GM23338 (cell line): Measurements from ENCODE around the gene RIOK1.

Experiments used
- CREB1 ChIP-seq: fragments of 250-450 bp; sonication (Bioruptor Pico); IDR thresholded peaks from 2 replicates; pipeline ENCODE4 v1.5.0; 2020; ENCODE audit warnings: low read depth, mild to moderate bottlenecking, moderate library complexity
- TF ChIP-seq, protein P1 (sequence below), 2 experiments: fragments of 200-600 bp in 1 of 2; sonication (generic) in 1 of 2; conservative IDR thresholded peaks; 2 replicates each; pipeline versions ENCODE4 v1.5.1 to v1.6.1; 2016 to 2017; ENCODE audit warnings: antibody characterized with exemption in 2 of 2, low read depth in 2 of 2, mild to moderate bottlenecking in 2 of 2, moderate library complexity in 1 of 2

DNA sequence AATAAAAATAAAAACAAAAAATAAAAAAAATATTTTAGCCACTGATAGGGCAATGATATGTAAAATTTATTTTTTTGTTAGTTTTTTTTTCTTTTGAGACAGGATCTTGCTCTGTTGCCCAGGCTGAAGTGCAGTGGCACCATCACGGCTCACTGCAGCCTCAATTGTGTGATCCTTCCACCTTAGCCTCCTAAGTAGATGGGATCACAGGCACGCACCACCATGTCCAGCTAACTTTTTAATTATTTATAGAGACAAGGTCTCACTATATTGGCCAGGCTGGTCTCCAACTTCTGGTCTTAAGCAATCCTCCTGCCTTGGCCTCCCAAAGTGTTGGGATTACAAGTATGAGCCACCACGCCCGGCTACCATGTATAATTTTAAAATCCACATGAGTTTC is 59.4 kb downstream of the RIOK1 start:
- TF ChIP-seq, protein P1, sequence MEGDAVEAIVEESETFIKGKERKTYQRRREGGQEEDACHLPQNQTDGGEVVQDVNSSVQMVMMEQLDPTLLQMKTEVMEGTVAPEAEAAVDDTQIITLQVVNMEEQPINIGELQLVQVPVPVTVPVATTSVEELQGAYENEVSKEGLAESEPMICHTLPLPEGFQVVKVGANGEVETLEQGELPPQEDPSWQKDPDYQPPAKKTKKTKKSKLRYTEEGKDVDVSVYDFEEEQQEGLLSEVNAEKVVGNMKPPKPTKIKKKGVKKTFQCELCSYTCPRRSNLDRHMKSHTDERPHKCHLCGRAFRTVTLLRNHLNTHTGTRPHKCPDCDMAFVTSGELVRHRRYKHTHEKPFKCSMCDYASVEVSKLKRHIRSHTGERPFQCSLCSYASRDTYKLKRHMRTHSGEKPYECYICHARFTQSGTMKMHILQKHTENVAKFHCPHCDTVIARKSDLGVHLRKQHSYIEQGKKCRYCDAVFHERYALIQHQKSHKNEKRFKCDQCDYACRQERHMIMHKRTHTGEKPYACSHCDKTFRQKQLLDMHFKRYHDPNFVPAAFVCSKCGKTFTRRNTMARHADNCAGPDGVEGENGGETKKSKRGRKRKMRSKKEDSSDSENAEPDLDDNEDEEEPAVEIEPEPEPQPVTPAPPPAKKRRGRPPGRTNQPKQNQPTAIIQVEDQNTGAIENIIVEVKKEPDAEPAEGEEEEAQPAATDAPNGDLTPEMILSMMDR (conservative IDR thresholded peaks at IDR 0.05; ENCODE audit: low read depth in 2 of 2), result no peak
- TF ChIP-seq CREB1 (CRISPR knock-in tag), result no peak
